T-cell (primary cell): ENCODE data around the gene SUPT20HL1. TPM values are rescaled to one million over a fixed set of nuclear protein-coding genes. Genes with fewer than 3 reads are reported as not detected.

Source experiments
- total RNA-seq, 35 experiments: library from RNA in 6 of 35; stranded (reverse) in 6 of 35; fragments of 120-200 nt in 1 of 35; gene quantifications; one replicate each; pipeline versions ENCODE4 v1.2.1 to v1.2.4 and lab custom pipeline; 2013 to 2026

SUPT20HL1 gene
- total RNA-seq, 5 donors from 2014 or later (not counting 1 experiment from before 2014, with no cell fraction given), result not detected

Other genes starting within 250 kb of the SUPT20HL1 start
- gene ZFX, start 210.9 kb upstream of the SUPT20HL1 start, total RNA-seq, result 10 to 100 TPM; 52.5 to 95.3 (median 66.5) TPM
- gene SUPT20HL2, start 46.6 kb upstream of the SUPT20HL1 start, total RNA-seq, result not detected
- 10 to 100 TPM; 17.0 to 23.6 (median 19.9) TPM for gene PDK3, start 104.6 kb downstream of the SUPT20HL1 start, total RNA-seq